Urinary bladder (tissue), 4 donors: Measurements from ENCODE around the gene PID1. TPM values are rescaled to one million over a fixed set of nuclear protein-coding genes. Genes with fewer than 3 reads are reported as not detected.
"Not testable (repeated sequence)": the region's sequence is repeated elsewhere in the genome, so short reads cannot be mapped to it uniquely, and the experiment has no call there.

Source experiments
- DNase-seq: peaks from one replicate; pipeline ENCODE4 v3.0.0-alpha.2; 2015; ENCODE audit errors: extremely low spot score
- H3K27ac ChIP-seq: one replicate; pipeline ENCODE4 v1.5.1; 2013; ENCODE audit warnings: low read depth, mild to moderate bottlenecking, moderate library complexity
- H3K36me3 ChIP-seq: one replicate; pipeline ENCODE4 v1.6.1; 2013; ENCODE audit warnings: mild to moderate bottlenecking, moderate library complexity; ENCODE audit not compliant: insufficient read depth
- H3K4me1 ChIP-seq: one replicate; pipeline ENCODE4 v1.6.1; 2013; ENCODE audit warnings: mild to moderate bottlenecking, moderate library complexity; ENCODE audit not compliant: insufficient read depth
- H3K4me3 ChIP-seq: one replicate; pipeline ENCODE4 v1.5.1; 2013; ENCODE audit warnings: low read depth, low read length
- WGBS: extraction: QIAGEN DNeasy Blood & Tissue Kit; methylation state at CpG from one replicate; pipeline ENCODE4 v1.1.7; 2013; 5-methylcytosine and 5-hydroxymethylcytosine counted together
- polyA plus RNA-seq: library from polyadenylated mRNA; stranded (reverse); fragments of 200-250 nt; gene quantifications from one replicate; pipeline ENCODE4 v1.2.3, GENCODE V29; 2013
- total RNA-seq: library from RNA; depleted of rRNA; stranded (reverse); fragments of >200 nt; gene quantifications from one replicate; pipeline ENCODE4 v1.2.3, GENCODE V29; 2014
- donor health status: healthy with polysubstance abuse.
- donor health status: healthy.

Gene PID1
- total and polyA plus RNA-seq, 2 donors, result 63.9 to 85.8 TPM

DNA sequence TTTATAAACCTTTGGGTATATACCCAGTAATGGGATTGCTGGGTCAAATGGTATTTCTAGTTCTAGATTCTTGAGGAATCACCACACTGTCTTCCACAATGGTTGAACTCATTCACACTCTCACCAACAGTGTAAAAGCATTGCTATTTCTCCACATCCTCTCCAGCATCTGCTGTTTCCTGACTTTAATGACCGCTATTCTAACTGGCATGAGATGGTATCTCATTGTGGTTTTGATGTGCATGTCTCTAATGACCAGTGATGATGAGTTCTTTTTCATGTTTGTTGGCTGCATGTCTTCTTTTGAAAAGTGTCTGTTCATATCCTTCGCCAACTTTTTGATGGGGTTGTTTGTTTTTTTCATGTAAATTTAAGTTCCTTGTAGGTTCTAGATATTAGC is 194.2 kb downstream of the PID1 start:
- not testable (repeated sequence) for H3K27ac ChIP-seq, H3K4me1 ChIP-seq, DNase-seq, H3K4me3 ChIP-seq, H3K36me3 ChIP-seq
- WGBS, result 94% methylated on average over 2 of the region's 2 CpGs

DNA sequence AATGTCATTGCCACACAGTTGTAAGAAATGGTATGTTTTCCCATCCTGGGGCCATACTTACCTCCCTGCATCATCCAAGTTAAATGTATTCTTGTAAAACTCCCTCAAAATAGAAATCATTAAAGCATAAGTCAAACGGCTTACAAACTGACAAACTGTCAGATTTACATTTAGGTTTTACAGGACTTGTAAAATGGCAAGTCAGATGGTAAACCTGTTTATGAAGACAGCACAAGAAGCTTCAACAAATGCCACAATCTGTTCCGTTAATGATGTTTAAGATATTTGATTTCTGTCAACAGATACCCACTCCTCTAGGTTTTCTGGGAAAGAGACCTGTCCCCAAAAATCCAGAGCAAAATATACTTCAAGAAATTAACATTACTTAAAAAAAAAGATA is 197.2 kb downstream of the PID1 start:
- H3K4me3 ChIP-seq, result no peak overlapping the region
- no peaks in the 10 kb centered on the region for H3K36me3 ChIP-seq
- H3K4me1 ChIP-seq, result no peaks in the 10 kb centered on the region
- WGBS, result 67% methylated on average over 2 of the region's 2 CpGs
- no peak overlapping the region for H3K27ac ChIP-seq
- no peak for DNase-seq

- WGBS, result 67% methylated on average over 5 of the region's 5 CpGs
- Histone ChIP-seq H3K27ac (no peak overlapping the region), H3K4me3 (no peak overlapping the region), H3K4me1 (no peaks in the 10 kb centered on the region), H3K36me3 (no peaks in the 10 kb centered on the region)
- no peak for DNase-seq
Observed at GRCh38 chr2:229071292-229071976, 199.7 kb downstream of the PID1 start.

GRCh38 chr2:229066121-229066715 is 204.9 kb downstream of the PID1 start:
- 80% methylated on average over 4 of the region's 4 CpGs for WGBS
- Histone ChIP-seq H3K4me3 (no peak overlapping the region), H3K27ac (no peak overlapping the region), H3K4me1 (no peaks in the 10 kb centered on the region), H3K36me3 (no peaks in the 10 kb centered on the region)
- DNase-seq, result no peak

DNA sequence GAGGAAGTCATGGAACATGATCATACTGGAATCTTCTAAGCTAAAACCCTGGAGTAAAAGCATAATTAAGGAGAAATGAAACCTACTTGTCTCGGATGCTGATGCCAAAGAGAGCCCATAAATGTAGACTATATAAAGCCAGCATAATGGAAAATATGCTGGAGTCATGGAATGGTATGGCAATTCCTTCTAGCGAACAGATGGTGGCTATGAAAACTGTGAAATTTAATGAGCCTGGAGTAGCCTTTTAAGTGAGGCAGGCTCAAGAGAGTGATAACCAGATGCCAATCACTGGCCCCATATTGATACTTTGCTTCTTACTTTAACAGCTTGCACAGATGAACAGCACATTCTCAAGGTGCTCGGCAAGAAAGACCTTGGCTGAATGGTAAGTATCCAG is 206.3 kb downstream of the PID1 start:
- no peak overlapping the region for H3K4me3 ChIP-seq
- 74% methylated on average over 3 of the region's 3 CpGs for WGBS
- H3K4me1 ChIP-seq, result no peaks in the 10 kb centered on the region
- DNase-seq, result no peak
- no peaks in the 10 kb centered on the region for H3K36me3 ChIP-seq
- H3K27ac ChIP-seq, result no peak overlapping the region

GRCh38 chr2:229060147-229060546 is 210.9 kb downstream of the PID1 start:
- H3K27ac ChIP-seq, result no peak overlapping the region
- no peak overlapping the region for H3K4me3 ChIP-seq
- H3K4me1 ChIP-seq, result no peaks in the 10 kb centered on the region
- H3K36me3 ChIP-seq, result no peaks in the 10 kb centered on the region
- DNase-seq, result no peak

GRCh38 chr2:229059331-229060033 is 211.6 kb downstream of the PID1 start:
- 89% methylated on average over 3 of the region's 3 CpGs for WGBS
- no peak for DNase-seq
- no peak overlapping the region for H3K27ac ChIP-seq
- H3K4me1 ChIP-seq, result no peaks in the 10 kb centered on the region
- no peaks in the 10 kb centered on the region for H3K36me3 ChIP-seq
- no peak overlapping the region for H3K4me3 ChIP-seq

- Histone ChIP-seq H3K36me3 (no peaks in the 10 kb centered on the region), H3K4me3 (no peak overlapping the region), H3K4me1 (no peaks in the 10 kb centered on the region), H3K27ac (no peak overlapping the region)
- no peak for DNase-seq
- 78% methylated on average over 4 of the region's 4 CpGs for WGBS
Observed at GRCh38 chr2:229057976-229058553, 213.0 kb downstream of the PID1 start.

DNA sequence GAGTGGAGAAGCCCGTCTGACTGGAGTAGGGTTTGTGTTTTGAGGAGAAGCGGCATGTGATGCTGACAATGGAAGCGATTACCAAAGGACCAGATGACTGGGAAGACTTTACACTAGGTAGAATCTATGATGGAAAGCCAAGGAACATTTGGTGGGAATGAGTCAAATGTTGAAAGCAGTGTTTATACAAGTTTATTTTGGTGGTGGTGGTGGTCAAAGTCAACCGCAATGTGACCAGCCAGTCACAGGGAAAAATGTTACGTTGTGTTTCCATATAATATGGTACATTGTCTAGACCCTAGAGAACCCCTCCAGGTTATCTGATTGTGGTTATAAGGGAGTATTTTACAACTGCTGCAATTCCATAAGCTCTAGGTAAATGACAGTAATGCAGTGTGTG is 216.8 kb downstream of the PID1 start:
- 75% methylated on average over 5 of the region's 5 CpGs for WGBS
- no peak for DNase-seq
- Histone ChIP-seq H3K36me3 (no peaks in the 10 kb centered on the region), H3K4me3 (no peak overlapping the region), H3K27ac (no peak overlapping the region), H3K4me1 (peaks cover 2% of the 10 kb centered on the region)

- H3K27ac ChIP-seq, result no peak overlapping the region
- no peak for DNase-seq
- H3K4me3 ChIP-seq, result no peak overlapping the region
- no peaks in the 10 kb centered on the region for H3K36me3 ChIP-seq
- 71% methylated on average over 2 of the region's 2 CpGs for WGBS
- H3K4me1 ChIP-seq, result peaks cover 2% of the 10 kb centered on the region
Observed at GRCh38 chr2:229051798-229052197, 219.3 kb downstream of the PID1 start.

DNA sequence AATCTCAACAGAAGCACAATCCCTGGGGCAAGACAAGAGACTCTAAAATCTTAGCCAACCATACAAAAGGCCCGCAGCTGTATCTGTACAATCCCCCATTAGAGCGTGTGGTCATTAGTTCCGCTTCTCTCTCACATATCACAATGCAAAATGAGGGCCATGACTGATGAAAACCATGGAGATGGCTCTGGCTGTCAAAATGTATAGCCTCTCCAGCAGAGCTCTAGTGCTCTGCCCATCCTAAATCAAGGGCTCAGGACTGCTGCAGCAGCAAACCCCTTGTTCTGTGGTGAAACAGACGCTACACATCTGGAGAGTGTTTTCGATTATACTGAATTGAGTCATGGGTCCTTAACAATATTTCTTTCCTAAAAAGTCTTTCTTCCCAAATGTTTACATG is 221.0 kb downstream of the PID1 start:
- no peaks in the 10 kb centered on the region for H3K36me3 ChIP-seq
- no peak overlapping the region for H3K27ac ChIP-seq
- 82% methylated on average over 5 of the region's 5 CpGs for WGBS
- no peak overlapping the region for H3K4me3 ChIP-seq
- no peak for DNase-seq
- H3K4me1 ChIP-seq, result peaks cover 2% of the 10 kb centered on the region

DNA sequence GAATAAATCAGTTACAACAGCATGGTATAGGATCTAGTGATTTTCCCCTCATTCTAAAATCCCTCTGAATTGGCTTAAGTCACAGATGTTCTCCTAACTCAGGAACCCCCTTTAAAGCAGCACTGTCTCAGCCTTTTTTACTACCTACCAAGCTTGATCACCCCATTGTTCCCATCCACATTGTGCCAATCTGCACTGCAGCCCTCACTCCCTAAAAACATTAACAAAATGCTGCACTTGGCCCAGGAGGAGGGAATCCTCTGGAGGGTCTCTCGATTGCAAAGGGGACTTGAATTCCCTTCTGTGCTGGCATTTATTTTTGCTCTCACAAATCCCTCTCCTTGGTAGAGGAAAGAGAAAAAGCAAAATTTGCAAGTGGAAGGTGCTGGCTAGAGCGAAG is 223.0 kb downstream of the PID1 start:
- Histone ChIP-seq H3K4me3 (no peak overlapping the region), H3K4me1 (peaks cover 2% of the 10 kb centered on the region), H3K27ac (no peak overlapping the region), H3K36me3 (no peaks in the 10 kb centered on the region)
- no peak for DNase-seq
- whole genome bisulfite sequencing, result 86% methylated on average over 2 of the region's 2 CpGs

GRCh38 chr2:229045671-229046070 is 225.4 kb downstream of the PID1 start:
- no peak for DNase-seq
- H3K4me1 ChIP-seq, result no peaks in the 10 kb centered on the region
- H3K27ac ChIP-seq, result no peak overlapping the region
- H3K4me3 ChIP-seq, result no peak overlapping the region
- no peaks in the 10 kb centered on the region for H3K36me3 ChIP-seq
- 94% methylated on average over 4 of the region's 4 CpGs for WGBS

GRCh38 chr2:229044581-229044980 is 226.5 kb downstream of the PID1 start:
- Histone ChIP-seq H3K4me3 (no peak overlapping the region), H3K27ac (no peak overlapping the region), H3K4me1 (no peaks in the 10 kb centered on the region), H3K36me3 (no peaks in the 10 kb centered on the region)
- WGBS, result 55% methylated on average over 4 of the region's 4 CpGs
- no peak for DNase-seq
